GM18951 (cell line): Measurements from ENCODE around the gene MOGAT3.

Source experiments
- POLR2A ChIP-seq: IDR thresholded peaks from 4 replicates; pipeline ENCODE4 v1.6.1; 2011; ENCODE audit warnings: mild to moderate bottlenecking; ENCODE audit not compliant: insufficient read length, insufficient read depth; ENCODE audit errors: extremely low read depth
- in situ Hi-C: fragments of 300-500 bp; cut with MboI; formaldehyde crosslinking; loops from one replicate; pipeline ENCODE4 v1.12.0; 2022; ENCODE audit warnings: low sequenced_read_pairs, mixed read lengths, inconsistent platforms; ENCODE audit not compliant: unreplicated experiment

Gene MOGAT3, protein sequence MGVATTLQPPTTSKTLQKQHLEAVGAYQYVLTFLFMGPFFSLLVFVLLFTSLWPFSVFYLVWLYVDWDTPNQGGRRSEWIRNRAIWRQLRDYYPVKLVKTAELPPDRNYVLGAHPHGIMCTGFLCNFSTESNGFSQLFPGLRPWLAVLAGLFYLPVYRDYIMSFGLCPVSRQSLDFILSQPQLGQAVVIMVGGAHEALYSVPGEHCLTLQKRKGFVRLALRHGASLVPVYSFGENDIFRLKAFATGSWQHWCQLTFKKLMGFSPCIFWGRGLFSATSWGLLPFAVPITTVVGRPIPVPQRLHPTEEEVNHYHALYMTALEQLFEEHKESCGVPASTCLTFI

DNA sequence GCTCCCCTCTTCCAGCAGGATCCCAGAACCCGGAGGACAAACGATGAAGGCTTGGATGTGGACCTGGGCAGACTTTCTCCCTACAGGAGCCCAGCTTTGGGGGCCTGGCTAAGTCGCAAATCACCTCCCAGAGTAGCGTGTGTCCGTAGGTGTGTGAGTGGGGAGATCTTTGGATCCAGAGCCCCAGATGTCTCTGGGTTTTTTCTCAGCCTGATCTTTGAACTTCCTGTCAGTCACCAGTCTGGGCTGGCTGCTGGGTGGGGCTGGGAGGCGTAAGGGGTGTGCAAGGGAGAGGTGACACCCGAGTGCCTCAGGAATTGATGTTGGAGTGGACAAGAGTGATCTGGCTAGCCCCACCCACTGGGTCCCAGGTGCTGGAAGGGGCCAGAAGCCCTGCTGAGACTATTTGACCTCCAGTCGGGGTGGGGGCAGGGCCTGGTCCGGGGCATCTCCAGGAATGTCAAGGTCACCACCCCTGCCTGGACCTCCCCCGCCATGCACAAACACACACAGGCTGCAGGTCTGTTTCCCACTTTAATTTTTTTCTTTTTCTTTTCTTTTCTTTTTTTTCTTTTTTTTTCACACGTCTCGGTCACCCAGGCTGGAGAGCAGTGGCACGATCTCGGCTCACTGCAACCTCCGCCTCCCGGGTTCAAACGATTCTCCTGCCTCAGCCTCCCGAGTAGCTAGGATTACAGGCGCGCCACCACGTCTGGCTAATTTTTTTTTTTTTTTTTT lies at the start of gene MOGAT3:
Gene MOGAT3 (minus strand): TSS at position 175 of the 738 bp plus-strand sequence. CDS start 182 bp downstream, outside the sequence.
- no peak for TF ChIP-seq POLR2A
- in situ Hi-C loops: no loop called here

DNA sequence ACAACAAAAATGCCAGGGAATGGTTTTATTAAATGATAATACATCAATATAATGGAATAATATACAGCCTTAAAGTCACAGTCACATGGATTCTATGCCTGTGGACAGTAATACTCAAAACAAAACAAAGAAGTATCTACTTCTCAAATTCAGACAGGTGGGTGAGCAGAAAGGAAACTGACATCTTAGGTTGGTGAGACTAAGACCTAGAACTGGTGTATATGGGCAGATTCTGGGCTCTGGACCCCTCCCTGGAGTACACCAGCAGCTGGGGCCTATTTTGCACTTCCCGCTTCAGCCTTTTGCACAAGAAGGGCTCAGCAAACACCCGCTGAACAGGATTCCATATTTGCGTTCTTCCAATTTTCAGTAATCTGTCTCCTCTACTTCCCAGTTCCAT lies 49.5 kb upstream of the MOGAT3 start:
- TF ChIP-seq POLR2A: no peak
- in situ Hi-C loops: no loop called here

DNA sequence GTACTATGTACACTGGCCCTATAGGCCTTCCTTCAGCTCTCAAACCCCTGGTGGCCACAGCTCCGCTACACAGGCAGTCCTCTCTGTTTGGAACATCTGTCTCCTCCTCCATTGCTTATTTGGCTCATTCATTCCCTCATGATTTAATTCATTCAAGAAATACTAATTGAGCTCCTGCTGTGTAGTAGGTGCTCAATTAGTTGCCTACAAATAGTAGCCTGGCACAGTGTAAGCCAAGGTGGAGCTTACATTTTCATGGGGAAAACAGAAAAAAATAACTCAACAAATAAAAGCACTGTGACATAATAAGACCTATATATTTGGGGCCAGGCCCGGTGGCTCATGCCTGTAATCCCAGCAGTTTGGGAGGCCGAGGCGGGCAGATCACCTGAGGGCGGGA lies 47.4 kb upstream of the MOGAT3 start:
- TF ChIP-seq POLR2A: no peak
- in situ Hi-C loops: no loop called here

DNA sequence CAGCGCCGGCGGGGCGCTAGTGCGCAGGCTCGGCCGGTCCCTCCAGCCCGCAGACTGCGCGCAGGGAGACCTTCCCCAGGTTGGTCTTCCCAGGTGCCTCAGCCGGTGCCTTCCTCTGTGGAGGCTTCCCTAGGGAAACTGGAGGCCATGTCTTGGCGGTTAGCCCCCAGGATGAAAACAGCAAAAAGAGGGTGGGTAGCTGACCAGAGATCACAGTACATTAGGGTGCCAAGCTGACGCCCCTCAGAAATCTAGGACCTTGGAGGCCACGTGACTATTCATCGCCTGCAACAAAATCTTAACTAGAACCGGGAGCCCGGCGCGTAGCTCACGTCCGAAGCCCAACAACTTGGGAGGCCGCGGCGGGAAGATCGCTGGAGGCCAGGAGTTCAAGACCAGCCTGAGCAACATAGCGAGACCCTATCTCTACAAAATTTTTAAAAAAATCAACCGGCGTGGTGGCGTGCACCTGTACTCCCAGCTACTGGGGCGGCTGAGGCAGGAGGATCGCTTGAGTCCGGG lies 44.4 kb upstream of the MOGAT3 start:
- in situ Hi-C loops: no loop called here
- TF ChIP-seq POLR2A: peak; percentile 10

DNA sequence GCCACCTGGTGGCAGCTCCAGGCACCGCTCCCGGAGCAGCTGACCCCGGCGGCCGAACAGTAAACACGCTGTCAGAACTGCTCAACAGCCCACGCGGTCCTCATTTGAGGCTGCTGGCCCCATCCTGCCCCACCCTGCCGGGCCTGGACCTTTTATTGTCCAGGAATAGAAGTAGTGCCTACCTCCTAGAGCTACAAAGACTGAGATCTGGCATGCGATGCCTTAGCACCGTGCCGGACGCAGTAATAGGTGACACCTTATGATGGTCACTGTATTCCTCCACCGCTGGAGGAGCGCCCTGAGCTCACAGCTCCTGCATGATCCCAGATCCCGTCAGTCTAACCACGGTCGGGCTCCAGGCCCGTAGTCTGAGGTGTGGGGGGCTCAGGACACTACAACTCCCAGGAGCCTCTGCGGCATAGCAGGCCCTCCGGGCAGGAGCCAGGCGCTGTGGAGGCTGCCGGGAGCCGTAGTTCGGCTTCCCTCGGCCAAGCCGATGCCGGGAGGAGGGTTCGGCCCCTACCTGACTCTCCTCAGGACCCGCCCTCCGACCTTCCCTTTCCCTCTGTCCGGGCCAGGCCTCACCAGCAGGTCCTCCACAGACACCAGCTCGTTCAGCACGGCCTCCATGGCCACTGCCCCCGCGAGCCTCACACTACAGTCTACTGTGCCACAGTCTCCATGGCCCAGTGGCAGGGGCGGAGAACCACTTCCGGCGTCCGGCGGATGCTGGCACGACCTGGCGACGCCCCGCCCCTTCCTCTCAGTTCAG lies 43.7 kb upstream of the MOGAT3 start, which contains the start of gene FIS1:
Gene FIS1 (minus strand): TSS at position 707 of the 772 bp plus-strand sequence. CDS start 77 bp downstream, at position 630.
- TF ChIP-seq POLR2A: peak; percentile 85
- in situ Hi-C loops: no loop called here

DNA sequence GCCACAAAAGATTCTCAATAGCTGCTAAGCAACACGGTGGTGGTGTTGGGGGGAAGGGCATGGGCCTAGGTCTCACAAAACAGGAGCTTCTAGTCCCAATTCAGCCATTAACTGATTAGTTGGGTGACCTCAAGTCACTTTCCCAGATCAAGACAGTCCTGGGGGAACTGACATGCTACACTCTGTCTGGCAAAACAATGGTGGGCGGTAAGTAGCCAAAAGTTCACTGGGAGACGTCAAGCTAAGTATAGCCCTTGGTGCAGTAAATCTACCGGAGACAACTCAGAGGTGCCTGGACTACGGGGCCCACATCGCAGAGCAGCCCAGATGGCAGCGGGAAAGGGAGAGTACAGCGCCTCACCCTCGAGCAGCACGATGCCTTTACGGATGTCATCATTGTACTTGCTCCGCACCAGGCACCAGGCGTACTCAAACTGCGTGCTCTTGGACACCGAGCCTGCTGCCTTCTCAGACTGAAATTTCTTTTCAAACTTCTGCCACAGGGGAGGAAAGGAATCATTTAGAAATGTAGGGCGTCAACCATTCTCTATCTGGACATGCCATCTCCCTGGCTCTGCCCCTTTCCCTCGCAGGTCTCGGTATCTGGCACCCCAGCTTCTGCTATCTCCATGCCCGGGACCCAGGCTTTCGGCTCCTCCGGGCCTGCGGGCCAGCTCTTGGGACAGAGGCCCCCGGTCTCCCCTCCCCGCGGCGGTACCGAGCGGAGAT lies 43.0 kb upstream of the MOGAT3 start:
- no peak for TF ChIP-seq POLR2A
- in situ Hi-C loops: no loop called here

DNA sequence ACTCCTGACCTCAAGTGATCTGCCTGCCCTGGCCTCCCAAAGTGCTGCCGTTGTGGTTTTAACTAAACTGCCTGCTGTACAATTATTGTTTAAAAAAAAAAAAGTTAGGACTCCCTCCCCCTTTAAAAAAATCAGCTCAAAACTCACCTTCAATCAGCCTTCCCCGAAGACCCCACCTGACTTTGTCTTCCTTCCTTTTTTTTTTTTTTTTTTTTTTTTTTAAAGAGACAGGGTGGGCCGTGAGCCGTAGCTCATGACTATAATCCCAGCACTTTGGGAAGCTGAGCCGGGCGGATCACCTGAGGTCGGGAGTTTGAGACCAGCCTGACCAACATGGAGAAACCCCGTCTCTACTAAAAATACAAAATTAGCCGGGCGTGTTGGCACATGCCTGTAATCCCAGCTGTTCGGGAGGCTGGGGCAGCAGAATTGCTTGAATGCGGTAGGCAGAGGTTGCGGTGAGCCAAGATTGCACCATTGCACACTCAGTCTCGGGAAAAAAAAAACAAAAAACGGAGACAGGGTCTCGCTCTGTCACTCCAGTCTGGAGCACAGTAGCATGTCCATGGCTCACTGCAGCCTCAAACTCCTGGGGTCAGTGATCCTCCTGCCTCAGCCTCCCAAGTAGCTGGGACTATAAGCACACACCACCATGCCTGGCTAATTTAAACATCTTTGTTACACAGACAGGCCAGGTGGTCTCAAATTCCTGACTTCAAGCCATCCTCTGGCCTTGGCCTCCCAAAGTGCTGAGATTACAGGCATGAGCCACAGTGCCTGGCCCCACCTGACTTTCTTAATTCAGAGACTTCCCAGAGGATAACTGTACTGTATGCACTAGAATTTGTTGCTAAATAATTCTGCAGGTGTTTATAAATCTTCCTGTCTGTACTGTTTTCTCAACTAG lies 40.9 kb upstream of the MOGAT3 start:
- TF ChIP-seq POLR2A: no peak
- in situ Hi-C loops: no loop called here

DNA sequence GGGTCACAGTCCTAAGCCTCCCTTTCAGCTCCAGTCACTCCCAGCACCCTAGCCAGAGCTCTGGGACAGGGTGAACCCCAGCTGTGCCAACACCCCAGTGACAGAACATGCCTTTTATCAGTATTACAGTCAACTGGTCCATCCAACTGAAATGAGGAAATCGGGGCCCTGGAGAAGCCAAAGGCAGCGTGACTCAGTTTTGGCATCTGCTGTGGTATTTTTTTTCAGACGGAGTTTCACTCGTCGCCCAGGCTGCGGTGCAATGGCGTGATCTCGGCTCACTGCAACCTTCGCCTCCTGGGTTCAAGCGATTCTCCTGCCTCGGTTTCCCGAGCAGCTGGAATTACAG lies 40.2 kb upstream of the MOGAT3 start:
- no peak for TF ChIP-seq POLR2A
- in situ Hi-C loops: no loop called here

DNA sequence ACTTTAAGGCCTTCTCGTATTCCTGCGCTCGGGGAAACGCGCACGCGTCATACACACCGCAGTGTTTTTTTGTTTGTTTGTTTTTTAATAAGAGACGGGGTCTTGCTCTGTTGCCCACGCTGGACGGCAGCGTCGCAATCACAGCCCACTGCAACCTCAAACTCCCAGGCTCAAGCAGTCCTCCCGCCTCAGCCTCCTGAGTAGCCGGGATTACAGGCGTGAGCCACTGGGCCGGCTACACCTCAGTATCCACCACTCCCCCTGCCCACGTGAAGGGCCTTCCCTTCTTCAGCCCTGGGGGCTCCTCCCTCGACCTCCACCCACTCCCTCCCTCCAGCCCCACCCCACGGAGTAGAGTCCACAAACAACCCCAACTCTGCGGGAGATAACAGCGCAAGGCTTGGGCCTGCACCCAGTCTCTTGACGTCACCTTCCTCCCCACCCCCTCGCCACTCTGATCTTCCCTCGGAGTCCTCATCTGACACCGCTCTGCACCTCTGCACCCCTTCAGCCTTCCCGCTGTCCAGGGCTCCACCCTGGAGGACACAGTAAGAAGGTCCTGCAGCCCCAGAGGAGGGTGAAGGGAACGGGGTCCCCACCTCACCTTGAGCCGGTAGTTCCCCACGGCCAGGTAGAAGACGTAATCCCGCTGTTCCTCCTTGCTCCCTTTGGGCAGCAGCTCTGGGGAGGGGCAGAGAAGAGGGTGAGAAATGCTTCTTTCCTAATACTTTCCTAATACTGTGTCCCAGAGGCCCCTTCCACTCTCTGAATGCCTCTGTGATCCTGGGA lies 39.6 kb upstream of the MOGAT3 start:
- in situ Hi-C loops: no loop called here
- TF ChIP-seq POLR2A: no peak

DNA sequence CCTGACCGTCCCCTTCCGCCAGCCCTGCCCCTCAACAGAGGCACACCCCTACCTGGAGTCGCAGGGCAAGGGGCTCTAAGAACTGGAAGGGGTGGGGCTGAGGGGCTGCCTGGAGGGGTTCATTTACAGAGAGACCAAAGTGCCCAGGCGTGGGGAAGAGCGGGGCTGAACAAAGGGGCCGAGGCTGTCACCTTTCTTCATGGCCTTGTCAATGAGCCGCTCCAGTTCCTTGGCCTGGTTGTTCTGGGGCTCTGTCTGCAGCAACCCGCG lies 39.0 kb upstream of the MOGAT3 start:
- in situ Hi-C loops: no loop called here
- TF ChIP-seq POLR2A: no peak
